Measurements from ENCODE around the gene CCDC110.

- TF ChIP-seq POLR2AphosphoS5 (IDR thresholded peaks at IDR 0.05) (no peak), POLR2A (IDR thresholded peaks at IDR 0.05) (no peak)
- TF ChIP-seq, protein P1, sequence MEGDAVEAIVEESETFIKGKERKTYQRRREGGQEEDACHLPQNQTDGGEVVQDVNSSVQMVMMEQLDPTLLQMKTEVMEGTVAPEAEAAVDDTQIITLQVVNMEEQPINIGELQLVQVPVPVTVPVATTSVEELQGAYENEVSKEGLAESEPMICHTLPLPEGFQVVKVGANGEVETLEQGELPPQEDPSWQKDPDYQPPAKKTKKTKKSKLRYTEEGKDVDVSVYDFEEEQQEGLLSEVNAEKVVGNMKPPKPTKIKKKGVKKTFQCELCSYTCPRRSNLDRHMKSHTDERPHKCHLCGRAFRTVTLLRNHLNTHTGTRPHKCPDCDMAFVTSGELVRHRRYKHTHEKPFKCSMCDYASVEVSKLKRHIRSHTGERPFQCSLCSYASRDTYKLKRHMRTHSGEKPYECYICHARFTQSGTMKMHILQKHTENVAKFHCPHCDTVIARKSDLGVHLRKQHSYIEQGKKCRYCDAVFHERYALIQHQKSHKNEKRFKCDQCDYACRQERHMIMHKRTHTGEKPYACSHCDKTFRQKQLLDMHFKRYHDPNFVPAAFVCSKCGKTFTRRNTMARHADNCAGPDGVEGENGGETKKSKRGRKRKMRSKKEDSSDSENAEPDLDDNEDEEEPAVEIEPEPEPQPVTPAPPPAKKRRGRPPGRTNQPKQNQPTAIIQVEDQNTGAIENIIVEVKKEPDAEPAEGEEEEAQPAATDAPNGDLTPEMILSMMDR (IDR thresholded peaks at IDR 0.05), result no peak
Observed at GRCh38 chr4:185416955-185417354, 54.6 kb downstream of the CCDC110 start.
